ENCODE results near the gene LRRFIP1.

LRRFIP1 gene

DNA sequence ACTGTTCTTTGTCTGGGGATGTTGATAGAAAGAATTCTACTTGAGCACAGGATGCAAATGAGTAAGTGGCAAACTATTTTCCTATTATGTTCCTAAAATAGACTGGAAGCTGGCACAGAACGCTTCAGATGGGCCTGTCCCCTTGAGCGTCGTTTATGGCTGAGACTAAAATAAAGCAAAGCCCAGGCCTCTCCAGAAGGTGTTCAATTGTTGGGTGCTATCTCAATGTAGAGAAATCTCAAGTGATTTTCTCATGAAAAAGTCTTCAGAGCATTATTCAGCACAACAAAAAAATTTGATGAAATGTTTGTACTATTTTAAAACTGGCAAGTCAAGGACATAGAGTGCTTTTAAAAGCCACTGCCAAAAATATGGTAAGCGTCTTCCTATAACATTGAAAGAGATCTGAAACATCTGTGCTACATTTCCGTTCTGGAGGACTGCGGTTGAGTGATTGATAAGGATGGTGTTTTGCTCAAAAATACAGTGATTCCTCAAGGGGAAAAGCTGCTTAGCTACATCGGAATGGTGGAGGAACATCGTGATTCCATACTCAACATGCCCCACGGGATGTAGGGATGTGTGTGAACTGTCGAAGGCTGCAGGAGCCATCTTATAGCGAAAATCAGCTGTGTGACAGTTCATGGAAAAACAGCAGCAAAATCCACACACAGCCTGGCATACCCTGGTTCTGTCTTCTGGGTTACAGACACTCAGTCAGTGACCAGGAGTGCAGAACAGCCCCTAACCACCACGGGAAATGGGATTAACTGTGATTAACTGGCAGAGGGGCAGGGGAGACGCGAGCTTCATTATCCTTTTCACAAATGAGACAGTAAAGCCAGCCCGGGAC is 10.4 kb upstream of the LRRFIP1 start:
- Histone ChIP-seq H3K9me3 (replicated peaks; ENCODE audit: insufficient read depth, low read length) (no peaks in the 10 kb centered on the region), H3K4me3 (ENCODE audit: low read length) (peak overlapping the region; percentile 10; the same call in 1 of the 2 replicates), H3K36me3 (replicated peaks; ENCODE audit: insufficient read depth, low read length) (no peaks in the 10 kb centered on the region), H3K4me1 (ENCODE audit: low read length) (peaks cover 31% of the 10 kb centered on the region), H4K20me1 (ENCODE audit: insufficient read depth, low read length) (no peaks in the 10 kb centered on the region), H3K79me2 (ENCODE audit: low read length) (no peaks in the 10 kb centered on the region), H2AFZ (ENCODE audit: low read length) (peak overlapping the region; percentile 30), H3K9ac (ENCODE audit: low read length) (peak overlapping the region; percentile 41; the same call in 1 of the 2 replicates), H3K27me3 (replicated peaks; ENCODE audit: insufficient read depth, low read length) (no peaks in the 10 kb centered on the region), H3K9me2 (replicated peaks; ENCODE audit: insufficient read depth, low read length) (no peaks in the 10 kb centered on the region), H3K27ac (ENCODE audit: low read length) (peak overlapping the region; percentile 83), H3K4me2 (ENCODE audit: low read depth, low read length) (peak overlapping the region; percentile 72), H3F3A (ENCODE audit: insufficient read depth, low read length) (peaks cover 11% of the 10 kb centered on the region; the same call in 1 of the 2 replicates)
- no peak for TF ChIP-seq EZH2phosphoT487 (IDR thresholded peaks at IDR 0.05; ENCODE audit: low read length)
- TF ChIP-seq, protein P1, sequence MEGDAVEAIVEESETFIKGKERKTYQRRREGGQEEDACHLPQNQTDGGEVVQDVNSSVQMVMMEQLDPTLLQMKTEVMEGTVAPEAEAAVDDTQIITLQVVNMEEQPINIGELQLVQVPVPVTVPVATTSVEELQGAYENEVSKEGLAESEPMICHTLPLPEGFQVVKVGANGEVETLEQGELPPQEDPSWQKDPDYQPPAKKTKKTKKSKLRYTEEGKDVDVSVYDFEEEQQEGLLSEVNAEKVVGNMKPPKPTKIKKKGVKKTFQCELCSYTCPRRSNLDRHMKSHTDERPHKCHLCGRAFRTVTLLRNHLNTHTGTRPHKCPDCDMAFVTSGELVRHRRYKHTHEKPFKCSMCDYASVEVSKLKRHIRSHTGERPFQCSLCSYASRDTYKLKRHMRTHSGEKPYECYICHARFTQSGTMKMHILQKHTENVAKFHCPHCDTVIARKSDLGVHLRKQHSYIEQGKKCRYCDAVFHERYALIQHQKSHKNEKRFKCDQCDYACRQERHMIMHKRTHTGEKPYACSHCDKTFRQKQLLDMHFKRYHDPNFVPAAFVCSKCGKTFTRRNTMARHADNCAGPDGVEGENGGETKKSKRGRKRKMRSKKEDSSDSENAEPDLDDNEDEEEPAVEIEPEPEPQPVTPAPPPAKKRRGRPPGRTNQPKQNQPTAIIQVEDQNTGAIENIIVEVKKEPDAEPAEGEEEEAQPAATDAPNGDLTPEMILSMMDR (IDR thresholded peaks at IDR 0.05; ENCODE audit: low read length): no peak
- no peak for TF ChIP-seq EZH2 (optimal IDR thresholded peaks at IDR 0.05; ENCODE audit: low read depth, low read length)
- DNase-seq: peak; percentile 57

DNA sequence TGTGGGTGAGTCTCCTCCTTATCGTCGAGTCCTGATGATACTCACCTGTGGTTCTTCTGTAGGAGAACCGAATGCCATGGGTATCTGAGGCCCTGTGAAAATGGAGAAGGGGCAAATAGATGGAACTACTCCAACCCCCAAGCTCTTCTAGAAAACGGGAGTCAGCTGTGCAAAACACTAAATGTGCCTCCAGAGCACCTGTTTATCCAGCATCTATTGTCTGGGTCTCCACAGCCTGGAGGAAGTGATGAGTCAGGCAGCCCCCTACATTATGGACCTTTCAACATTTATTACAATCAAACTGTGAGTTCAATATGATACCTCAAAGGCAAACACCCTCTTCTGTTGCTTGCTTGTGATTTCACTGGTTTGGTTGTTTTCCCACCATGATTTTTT is 9.8 kb upstream of the LRRFIP1 start:
- peak overlapping the region; percentile 30 for H2AFZ ChIP-seq (ENCODE audit: low read length)
- H3K4me2 ChIP-seq (ENCODE audit: low read depth, low read length): peak overlapping the region; percentile 72
- H3F3A ChIP-seq (ENCODE audit: insufficient read depth, low read length): peaks cover 11% of the 10 kb centered on the region; the same call in 1 of the 2 replicates
- TF ChIP-seq EZH2 (optimal IDR thresholded peaks at IDR 0.05; ENCODE audit: low read depth, low read length): no peak
- TF ChIP-seq, protein P1 (IDR thresholded peaks at IDR 0.05; ENCODE audit: low read length): no peak
- no peak for TF ChIP-seq EZH2phosphoT487 (IDR thresholded peaks at IDR 0.05; ENCODE audit: low read length)
- H3K36me3 ChIP-seq (replicated peaks; ENCODE audit: insufficient read depth, low read length): no peaks in the 10 kb centered on the region
- H3K4me3 ChIP-seq (ENCODE audit: low read length): peak overlapping the region; percentile 10; the same call in 1 of the 2 replicates
- H3K9ac ChIP-seq (ENCODE audit: low read length): peak overlapping the region; percentile 41; the same call in 1 of the 2 replicates
- peaks cover 31% of the 10 kb centered on the region for H3K4me1 ChIP-seq (ENCODE audit: low read length)
- H3K79me2 ChIP-seq (ENCODE audit: low read length): no peaks in the 10 kb centered on the region
- H4K20me1 ChIP-seq (ENCODE audit: insufficient read depth, low read length): no peaks in the 10 kb centered on the region
- peak overlapping the region; percentile 83; the same call in 1 of the 2 replicates for H3K27ac ChIP-seq (ENCODE audit: low read length)
- H3K9me2 ChIP-seq (replicated peaks; ENCODE audit: insufficient read depth, low read length): no peaks in the 10 kb centered on the region
- no peaks in the 10 kb centered on the region for H3K9me3 ChIP-seq (replicated peaks; ENCODE audit: insufficient read depth, low read length)
- no peak for DNase-seq
- no peaks in the 10 kb centered on the region for H3K27me3 ChIP-seq (replicated peaks; ENCODE audit: insufficient read depth, low read length)

DNA sequence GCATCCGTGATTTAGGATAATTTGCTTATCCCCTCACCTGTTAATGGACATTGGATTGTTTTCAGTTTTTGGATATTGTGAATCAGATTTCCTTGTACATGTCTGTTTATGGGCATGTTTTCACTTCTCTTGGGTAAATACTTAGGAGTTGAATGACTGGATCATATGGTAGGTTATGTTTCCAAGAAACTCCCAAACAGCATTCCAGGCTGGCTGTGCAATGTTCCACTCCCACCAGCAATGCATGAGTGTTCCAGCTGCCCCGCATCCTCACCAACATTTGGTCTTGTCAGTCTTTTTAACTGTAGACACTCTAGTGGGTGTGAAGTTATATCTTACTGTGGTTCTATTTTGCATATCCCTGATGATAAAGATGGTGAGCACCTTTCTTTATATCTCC is 8.9 kb upstream of the LRRFIP1 start:
- no peak overlapping the region for H2AFZ ChIP-seq (ENCODE audit: low read length)

More for the DNA sequence above, 8.9 kb upstream of the LRRFIP1 start:
- Histone ChIP-seq H3K9me2 (replicated peaks; ENCODE audit: insufficient read depth, low read length) (no peaks in the 10 kb centered on the region), H3K9ac (ENCODE audit: low read length) (no peak overlapping the region), H3K4me1 (ENCODE audit: low read length) (peaks cover 31% of the 10 kb centered on the region), H3K9me3 (replicated peaks; ENCODE audit: insufficient read depth, low read length) (no peaks in the 10 kb centered on the region), H3K79me2 (ENCODE audit: low read length) (no peaks in the 10 kb centered on the region), H3K27ac (ENCODE audit: low read length) (no peak overlapping the region), H3K4me3 (ENCODE audit: low read length) (no peak overlapping the region), H3K36me3 (replicated peaks; ENCODE audit: insufficient read depth, low read length) (no peaks in the 10 kb centered on the region), H3K27me3 (replicated peaks; ENCODE audit: insufficient read depth, low read length) (no peaks in the 10 kb centered on the region), H4K20me1 (ENCODE audit: insufficient read depth, low read length) (no peaks in the 10 kb centered on the region), H3K4me2 (ENCODE audit: low read depth, low read length) (no peak overlapping the region), H3F3A (ENCODE audit: insufficient read depth, low read length) (peaks cover 11% of the 10 kb centered on the region; the same call in 1 of the 2 replicates)
- no peak for TF ChIP-seq EZH2phosphoT487 (IDR thresholded peaks at IDR 0.05; ENCODE audit: low read length)
- TF ChIP-seq, protein P1 (IDR thresholded peaks at IDR 0.05; ENCODE audit: low read length): no peak
- TF ChIP-seq EZH2 (optimal IDR thresholded peaks at IDR 0.05; ENCODE audit: low read depth, low read length): no peak
- DNase-seq: no peak

All from MM.1S (cell line).